Measurements from ENCODE around the gene DMC1.
A peak's percentile ranks its signal among the peaks of the same experiment; 100 is the strongest.

Gene DMC1

DNA sequence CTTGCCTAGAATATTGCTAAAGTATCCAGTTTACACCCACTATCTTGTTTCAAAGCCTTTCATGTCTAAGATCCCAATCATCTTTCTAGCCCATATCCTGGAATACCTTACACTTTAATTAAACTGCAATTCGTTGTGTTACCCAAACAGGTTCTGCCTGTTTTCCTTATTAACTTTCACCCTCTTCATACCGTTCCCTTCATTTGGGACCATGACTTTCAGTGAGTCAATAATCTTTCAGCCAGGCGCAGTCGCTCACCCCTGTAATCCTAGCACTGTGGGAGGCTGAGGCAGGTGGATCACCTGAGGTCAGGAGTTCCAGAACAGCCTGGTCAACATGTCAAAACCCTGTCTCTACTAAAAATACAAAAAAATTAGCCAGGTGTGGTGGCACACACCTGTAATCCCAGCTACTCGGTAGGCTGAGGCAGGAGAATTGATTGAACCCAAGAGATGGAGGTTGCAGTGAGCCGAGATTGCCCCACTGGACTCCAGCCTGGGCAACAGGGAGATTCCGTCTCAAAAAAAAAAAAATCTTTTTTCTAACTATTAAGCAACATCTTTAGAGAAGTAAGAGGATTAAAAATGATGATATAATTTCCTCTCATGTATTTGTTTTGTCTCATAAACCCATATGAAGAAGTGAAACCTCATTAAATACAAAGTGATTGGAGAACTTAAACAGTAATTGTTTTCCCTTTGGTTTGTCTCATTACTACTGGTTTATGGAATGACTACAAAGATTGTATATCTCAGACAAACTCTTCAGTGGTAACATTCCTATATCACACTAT is 20.7 kb downstream of the DMC1 start:
- H3K27ac Mint-ChIP-seq = no peak overlapping the region
- no peaks in the 10 kb centered on the region for H3K4me1 Mint-ChIP-seq (ENCODE audit: low read depth in 2 of 2)

GRCh38 chr22:38540701-38541100 is 29.3 kb downstream of the DMC1 start:
- ATAC-seq (replicated peaks) (no peak), DNase-seq (no peak)
- Mint-ChIP-seq H3K4me1 (ENCODE audit: low read depth in 2 of 2) (no peaks in the 10 kb centered on the region), H3K27ac (no peak overlapping the region), H3K4me3 (no peak overlapping the region), H3K27me3 (no peaks in the 10 kb centered on the region), H3K36me3 (ENCODE audit: insufficient read depth) (no peaks in the 10 kb centered on the region), H3K9me3 (peaks cover 5 to 8% of the 10 kb centered on the region in 2 donors)

More for the DNA sequence above, 20.7 kb downstream of the DMC1 start:
- ATAC-seq (replicated peaks) (no peak), DNase-seq (no peak)
- H3K27me3 Mint-ChIP-seq = no peaks in the 10 kb centered on the region
- H3K9me3 Mint-ChIP-seq = no peaks in the 10 kb centered on the region
- no peak overlapping the region for H3K4me3 Mint-ChIP-seq
- no peaks in the 10 kb centered on the region for H3K36me3 Mint-ChIP-seq (ENCODE audit: insufficient read depth)

DNA sequence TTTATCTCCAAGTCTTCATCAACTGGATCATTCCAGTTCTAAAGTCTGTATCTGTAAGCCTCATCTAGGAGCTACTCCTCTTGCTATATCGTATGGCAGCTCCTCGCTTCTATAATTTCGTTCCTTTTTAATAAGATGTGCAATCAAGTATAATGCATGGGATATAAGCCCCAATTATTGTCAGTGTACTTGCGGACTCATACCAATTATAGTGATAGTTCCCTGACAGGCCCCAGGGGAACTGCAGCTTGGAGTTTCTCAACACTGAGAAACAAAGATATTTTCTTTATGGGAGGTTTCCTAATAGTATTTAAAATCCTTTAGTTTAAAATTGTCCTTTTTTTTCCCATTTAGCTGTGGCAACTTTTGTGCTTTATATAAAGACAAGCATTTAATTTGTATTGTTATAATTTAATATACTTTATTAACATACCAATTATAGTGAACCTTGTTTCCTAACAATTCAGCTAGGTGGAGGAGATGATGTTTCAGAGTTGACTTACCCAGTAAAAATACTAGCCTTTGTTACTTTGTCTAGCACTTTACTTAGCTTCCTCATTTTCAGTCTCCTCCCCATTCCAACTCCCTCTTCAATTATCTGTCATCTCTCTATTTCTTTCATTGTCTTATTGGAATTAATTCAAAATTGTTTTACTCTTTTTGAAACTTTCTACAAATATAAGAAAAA is 38.6 kb downstream of the DMC1 start:
- Mint-ChIP-seq H3K36me3 (ENCODE audit: insufficient read depth) (no peaks in the 10 kb centered on the region), H3K9me3 (no peaks in the 10 kb centered on the region), H3K4me1 (ENCODE audit: low read depth in 2 of 2) (peaks cover 0 to 4% of the 10 kb centered on the region in 2 donors), H3K27ac (peak overlapping the region; percentile 3), H3K4me3 (peak overlapping the region in 1 of 2 donors; percentile 11), H3K27me3 (no peaks in the 10 kb centered on the region)
- ATAC-seq (replicated peaks) (no peak), DNase-seq (no peak)

GRCh38 chr22:38524429-38524828 is 45.6 kb downstream of the DMC1 start:
- Mint-ChIP-seq H3K27me3 (peaks cover 6 to 13% of the 10 kb centered on the region in 2 donors), H3K4me3 (no peak overlapping the region), H3K27ac (no peak overlapping the region), H3K9me3 (no peaks in the 10 kb centered on the region), H3K4me1 (ENCODE audit: low read depth in 2 of 2) (no peaks in the 10 kb centered on the region), H3K36me3 (ENCODE audit: insufficient read depth) (no peaks in the 10 kb centered on the region)
- ATAC-seq (replicated peaks) (no peak), DNase-seq (no peak)

- Mint-ChIP-seq H3K27me3 (peaks cover 6 to 13% of the 10 kb centered on the region in 2 donors), H3K36me3 (ENCODE audit: insufficient read depth) (no peaks in the 10 kb centered on the region), H3K27ac (no peak overlapping the region), H3K9me3 (no peaks in the 10 kb centered on the region), H3K4me3 (no peak overlapping the region), H3K4me1 (ENCODE audit: low read depth in 2 of 2) (no peaks in the 10 kb centered on the region)
- ATAC-seq (replicated peaks) (no peak), DNase-seq (no peak)
Measured at GRCh38 chr22:38523479-38523878, 46.5 kb downstream of the DMC1 start.

DNA sequence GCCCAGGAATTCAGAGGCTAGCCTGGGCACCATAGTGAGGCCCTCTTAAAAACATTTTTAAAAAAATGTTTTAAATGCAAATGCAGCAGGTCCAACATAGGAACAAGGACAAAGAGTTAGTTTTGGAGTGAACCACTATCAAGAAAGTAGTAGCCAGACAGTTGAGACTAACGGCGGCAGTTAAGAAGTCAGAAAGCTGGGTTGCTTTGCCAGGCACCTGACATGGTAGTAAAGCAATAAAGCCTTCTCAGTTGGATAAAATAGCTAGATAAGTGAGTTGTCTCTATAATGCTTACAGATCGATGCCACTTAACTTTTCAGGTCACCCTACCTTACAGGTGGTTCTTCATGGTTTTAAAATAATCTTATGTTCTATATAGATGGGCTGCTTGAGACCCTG is 47.0 kb downstream of the DMC1 start:
- Mint-ChIP-seq H3K9me3 (no peaks in the 10 kb centered on the region), H3K27me3 (peaks cover 6 to 13% of the 10 kb centered on the region in 2 donors), H3K36me3 (ENCODE audit: insufficient read depth) (no peaks in the 10 kb centered on the region), H3K4me3 (no peak overlapping the region), H3K4me1 (ENCODE audit: low read depth in 2 of 2) (no peaks in the 10 kb centered on the region), H3K27ac (no peak overlapping the region)
- DNase-seq = no peak
- no peak for ATAC-seq (replicated peaks)

DNA sequence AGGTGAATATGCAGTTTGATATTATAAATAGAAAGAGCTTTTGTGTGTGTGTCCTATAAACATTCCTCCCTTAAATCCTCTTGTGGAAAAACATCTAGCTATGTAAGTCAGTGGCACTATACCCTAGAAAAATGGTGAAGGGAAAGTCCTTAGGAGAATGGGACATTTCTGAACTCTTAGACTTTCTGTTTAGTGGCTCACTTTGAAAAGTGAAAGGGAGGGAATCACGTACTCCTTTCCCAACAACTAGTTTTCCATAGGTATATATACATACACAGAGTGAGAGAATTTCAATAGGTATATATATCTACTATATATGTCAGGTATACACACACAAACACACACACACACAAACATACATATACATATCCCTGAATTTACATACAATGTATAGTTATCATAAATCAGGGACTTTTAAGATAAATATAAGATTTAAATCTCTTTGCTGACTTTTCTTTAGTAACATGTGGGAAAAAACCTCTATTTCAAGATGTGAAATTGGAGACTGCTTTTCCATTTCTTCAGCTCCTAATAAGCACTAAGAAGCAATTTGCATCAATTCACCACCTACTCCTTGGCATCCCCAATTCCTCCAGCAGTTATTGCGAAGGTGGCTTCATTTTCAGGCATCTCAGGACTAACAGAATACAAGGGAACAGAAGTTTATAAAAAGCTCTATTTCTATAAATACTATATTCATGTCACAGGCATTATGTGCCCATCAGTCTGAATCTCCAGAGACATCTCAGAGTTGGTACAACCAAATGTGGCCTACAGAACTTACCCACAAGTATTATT is 50.3 kb downstream of the DMC1 start:
- Mint-ChIP-seq H3K27ac (no peak overlapping the region), H3K9me3 (no peaks in the 10 kb centered on the region), H3K27me3 (peaks cover 3 to 5% of the 10 kb centered on the region in 2 donors), H3K36me3 (ENCODE audit: insufficient read depth) (no peaks in the 10 kb centered on the region), H3K4me1 (ENCODE audit: low read depth in 2 of 2) (no peaks in the 10 kb centered on the region), H3K4me3 (no peak overlapping the region)
- ATAC-seq (replicated peaks) (no peak), DNase-seq (no peak)

GRCh38 chr22:38518620-38519019 is 51.4 kb downstream of the DMC1 start:
- no peak for DNase-seq
- Mint-ChIP-seq H3K4me3 (no peak overlapping the region), H3K27ac (no peak overlapping the region), H3K9me3 (no peaks in the 10 kb centered on the region), H3K27me3 (no peaks in the 10 kb centered on the region), H3K4me1 (ENCODE audit: low read depth in 2 of 2) (no peaks in the 10 kb centered on the region), H3K36me3 (ENCODE audit: insufficient read depth) (peaks cover under 1% of the 10 kb centered on the region)
- ATAC-seq (replicated peaks) = no peak

DNA sequence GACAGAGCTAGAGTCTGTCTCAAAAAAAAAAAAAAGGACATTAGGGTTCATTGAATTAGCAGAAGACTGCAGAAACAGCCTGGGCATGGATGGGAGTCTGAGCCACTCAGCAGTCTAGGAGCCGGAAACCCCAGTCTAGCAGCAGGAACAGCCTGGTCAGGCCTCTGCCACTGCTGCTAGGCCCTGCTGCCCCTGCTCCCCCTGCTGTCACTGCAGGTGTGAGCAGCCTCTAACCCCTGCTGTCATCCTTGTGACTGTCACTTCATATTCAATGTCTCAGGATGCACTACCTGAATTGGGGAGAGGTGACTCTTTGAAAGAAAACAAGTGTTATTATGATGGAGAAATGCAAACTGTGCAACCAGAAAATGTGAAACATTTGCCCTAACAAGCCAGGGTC is 56.9 kb downstream of the DMC1 start:
- Mint-ChIP-seq H3K4me3 (no peak overlapping the region), H3K36me3 (ENCODE audit: insufficient read depth) (peaks cover 8% of the 10 kb centered on the region), H3K27me3 (no peaks in the 10 kb centered on the region), H3K4me1 (ENCODE audit: low read depth in 2 of 2) (peaks cover 6% of the 10 kb centered on the region in 2 donors), H3K9me3 (peaks cover 1 to 6% of the 10 kb centered on the region in 2 donors), H3K27ac (no peak overlapping the region)
- peak; percentile 96 for ATAC-seq (replicated peaks)
- DNase-seq = peak in 2 of 3 experiments; percentile 20 to 25

DNA sequence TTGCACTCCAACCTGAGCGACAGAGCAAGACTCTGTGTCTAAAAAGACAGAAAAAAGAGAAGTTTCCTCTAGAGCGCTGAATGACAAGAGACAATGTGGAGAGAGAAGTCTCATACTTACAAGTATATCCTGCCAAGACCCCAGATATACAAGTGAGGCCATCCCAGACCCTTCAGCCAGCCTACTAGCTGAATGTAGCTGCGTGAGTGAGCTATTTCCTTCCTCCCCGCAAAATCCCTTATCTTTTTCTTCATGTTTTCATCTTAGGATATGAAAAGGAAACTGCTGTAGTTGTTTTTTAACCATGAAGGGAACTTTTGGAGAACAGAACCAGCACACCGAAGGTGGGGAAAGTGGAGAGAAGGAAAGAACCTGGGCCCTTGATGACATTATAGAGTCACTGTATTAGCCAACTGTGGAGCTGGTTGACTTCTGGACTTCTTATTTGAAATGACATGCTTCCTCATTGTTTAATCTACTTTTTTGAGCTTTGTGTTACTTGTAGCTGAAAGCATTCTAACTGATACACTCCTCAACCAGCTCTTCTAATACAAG is 59.5 kb downstream of the DMC1 start:
- H3K27ac Mint-ChIP-seq = no peak overlapping the region
- H3K9me3 Mint-ChIP-seq = peaks cover 2 to 7% of the 10 kb centered on the region in 2 donors
- no peak for ATAC-seq (replicated peaks)

GRCh38 chr22:38506118-38506962 is 63.6 kb downstream of the DMC1 start, which contains the start of gene DDX17:
Gene DDX17, minus strand, starts transcription at chr22:38506311.
- peaks cover 56% of the 10 kb centered on the region for H3K36me3 Mint-ChIP-seq (ENCODE audit: insufficient read depth)
- DNase-seq (peak; percentile 95 to 97 (median 95)), ATAC-seq (replicated peaks) (peak; percentile 85)
- H3K4me3 Mint-ChIP-seq = peak within 1 kb of the TSS; percentile 99 to 100
- H3K27me3 Mint-ChIP-seq = no peaks in the 10 kb centered on the region
- peak within 1 kb of the TSS; percentile 100 for H3K27ac Mint-ChIP-seq
- H3K4me1 Mint-ChIP-seq (ENCODE audit: low read depth in 2 of 2) = peaks cover 47% of the 10 kb centered on the region in 2 donors
- H3K9me3 Mint-ChIP-seq = peaks cover 2 to 7% of the 10 kb centered on the region in 2 donors

More for the DNA sequence above, 59.5 kb downstream of the DMC1 start:
- no peak for DNase-seq
- Mint-ChIP-seq H3K4me1 (ENCODE audit: low read depth in 2 of 2) (peaks cover 12 to 21% of the 10 kb centered on the region in 2 donors), H3K4me3 (no peak overlapping the region), H3K36me3 (ENCODE audit: insufficient read depth) (peaks cover 27% of the 10 kb centered on the region), H3K27me3 (no peaks in the 10 kb centered on the region)

DNA sequence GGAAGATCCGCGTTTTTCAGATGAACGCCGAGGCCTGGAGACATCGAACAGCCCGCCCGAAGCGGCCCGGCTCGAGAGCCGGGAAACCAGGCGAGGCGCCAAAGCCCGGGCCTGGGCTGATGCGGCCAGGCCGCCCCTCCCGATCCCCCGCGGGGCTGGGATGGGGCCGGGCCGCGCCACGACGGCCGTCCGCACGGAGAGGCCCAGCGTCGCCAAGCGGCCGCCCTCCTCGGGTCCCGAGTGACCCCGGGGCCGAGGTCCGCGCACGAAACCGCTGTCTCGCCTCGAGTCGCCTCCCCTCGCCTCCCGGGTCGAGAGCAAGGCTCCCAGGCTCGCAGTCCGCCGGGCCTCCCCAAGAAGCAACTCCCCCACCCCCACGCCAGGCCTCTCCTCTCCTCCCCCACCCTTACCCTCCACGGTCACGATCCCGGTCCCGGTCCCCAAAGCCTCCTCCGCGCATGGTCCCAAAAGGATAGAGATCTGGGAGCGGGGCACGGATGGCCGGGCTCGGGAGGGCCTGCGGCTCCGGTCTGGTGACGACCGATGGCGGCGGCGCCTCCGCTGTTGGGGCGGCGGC is 64.4 kb downstream of the DMC1 start:
- DNase-seq = peak in 1 of 3 experiments; percentile 53
- peaks cover 53% of the 10 kb centered on the region in 2 donors for H3K4me1 Mint-ChIP-seq (ENCODE audit: low read depth in 2 of 2)
- ATAC-seq (replicated peaks) = peak; percentile 26
- peak overlapping the region; percentile 99 to 100 for H3K4me3 Mint-ChIP-seq
- H3K36me3 Mint-ChIP-seq (ENCODE audit: insufficient read depth) = peaks cover 63% of the 10 kb centered on the region
- H3K9me3 Mint-ChIP-seq = peaks cover 2 to 7% of the 10 kb centered on the region in 2 donors
- H3K27me3 Mint-ChIP-seq = no peaks in the 10 kb centered on the region
- peak overlapping the region; percentile 100 for H3K27ac Mint-ChIP-seq
